A549 (cell line): ENCODE measurements around the gene HP. TPM values are rescaled to one million over a fixed set of nuclear protein-coding genes. Genes with fewer than 3 reads are reported as not detected.
"Not testable (repeated sequence)": the region's sequence is repeated elsewhere in the genome, so short reads cannot be mapped to it uniquely, and the experiment has no call there.

Experiments used
- ATAC-seq, 2 experiments: fragments of 200-7000 bp in 1 of 2; fragments of >200 bp in 1 of 2; cut with Nextera tagmentation in 1 of 2; cut with Tn5 transposase in 1 of 2; 3 replicates each; pipeline versions ENCODE4 v1.8.0 to v1.9.1; 2018 to 2020; ENCODE audit warnings: mild to moderate bottlenecking in 1 of 2, moderate library complexity in 1 of 2
- CTCF ChIA-PET: fragments of 300-600 bp; sonication (Branson Sonifier 250); formaldehyde crosslinking; extraction: SDS; loops from one replicate; lab custom pipeline; 2021; ENCODE audit warnings: antibody characterized with exemption, inconsistent platforms; lab: Yijun Ruan, JAX
- POLR2A ChIA-PET: fragments of 350-600 bp; formaldehyde crosslinking; extraction: SDS; loops from one replicate; lab custom pipeline; 2021; ENCODE audit warnings: antibody characterized with exemption, inconsistent platforms; lab: Yijun Ruan, JAX
- DNase-seq, 2 experiments: peaks; one replicate each; pipeline versions ENCODE4 v3.0.0 to v3.0.0-alpha.2; 2011 to 2016; ENCODE audit warnings: low read depth in 1 of 2, low spot score in 1 of 2
- FAIRE-seq: peaks from 2 replicates; lab custom pipeline; 2011; peaks lifted over from hg19 to GRCh38; lab: Jason Lieb, UNC
- H3K27ac ChIP-seq, 2 experiments: fragments of >200 bp; sonication (Bioruptor Twin); formaldehyde crosslinking; 3 replicates each; pipeline ENCODE4 v1.5.1; 2016 to 2017
- H3K4me1 ChIP-seq: fragments of >200 bp; sonication (Bioruptor Twin); formaldehyde crosslinking; 3 replicates; pipeline ENCODE4 v1.6.1; 2016
- H3K4me2 ChIP-seq: fragments of >200 bp; sonication (Bioruptor Twin); formaldehyde crosslinking; 3 replicates; pipeline ENCODE4 v1.6.1; 2016
- H3K4me3 ChIP-seq: fragments of >200 bp; sonication (Bioruptor Twin); formaldehyde crosslinking; 3 replicates; pipeline ENCODE4 v1.5.1; 2016
- H3K9me3 ChIP-seq: fragments of >200 bp; sonication (Bioruptor Twin); formaldehyde crosslinking; 3 replicates; pipeline ENCODE4 v1.6.1; 2016
- CBX2 ChIP-seq: fragments of 200-600 bp; sonication (generic); IDR thresholded peaks from 2 replicates; pipeline ENCODE4 v1.6.1; 2016; ENCODE audit warnings: low read depth, mild to moderate bottlenecking, borderline replicate concordance
- CHD2 ChIP-seq: fragments of 150-350 bp; IDR thresholded peaks from 2 replicates; pipeline ENCODE4 v1.6.1; 2014; ENCODE audit warnings: low read length; ENCODE audit not compliant: partially characterized antibody
- ESRRA ChIP-seq: fragments of 150-350 bp; IDR thresholded peaks from 2 replicates; pipeline ENCODE4 v1.6.1; 2014; ENCODE audit warnings: mild to moderate bottlenecking, low read length, borderline replicate concordance
- FOSB ChIP-seq: fragments of 250-450 bp; sonication (Bioruptor Pico); IDR thresholded peaks from 2 replicates; pipeline ENCODE4 v1.5.0; 2020; ENCODE audit warnings: mild to moderate bottlenecking, moderate library complexity
- GATA3 ChIP-seq: IDR thresholded peaks from 2 replicates; pipeline ENCODE4 v1.6.1; 2012; ENCODE audit warnings: borderline replicate concordance
- HMGXB4 ChIP-seq: fragments of 250-450 bp; sonication (Bioruptor Pico); IDR thresholded peaks from 2 replicates; pipeline ENCODE4 v1.5.0; 2021; ENCODE audit warnings: mild to moderate bottlenecking, moderate library complexity, borderline replicate concordance
- RCOR1 ChIP-seq: fragments of 150-350 bp; IDR thresholded peaks from 2 replicates; pipeline ENCODE4 v1.6.1; 2014; ENCODE audit warnings: antibody characterized with exemption, low read length, low read depth
- ZNF302 ChIP-seq: fragments of 250-450 bp; sonication (Bioruptor Pico); IDR thresholded peaks from 2 replicates; pipeline ENCODE4 v1.9.0; 2021; ENCODE audit warnings: inconsistent platforms, mild to moderate bottlenecking, moderate library complexity
- WGBS: methylation state at CpG from one replicate; pipeline ENCODE4 v1.1.6; 2017; ENCODE audit errors: missing lambda C conversion rate; 5-methylcytosine and 5-hydroxymethylcytosine counted together
- polyA plus RNA-seq, 4 experiments: library from polyadenylated mRNA; depleted of rRNA in 3 of 4; stranded (reverse); fragments of >200 nt; fragmentation: RNase III in 1 of 4; extraction: RNeasy Plus Mini Kit Qiagen cat#74134 plus additional on column Dnase treatment in 1 of 4; gene quantifications; 2 replicates in 3 of 4; 3 replicates in 1 of 4; pipeline ENCODE4 v1.2.3, GENCODE V29; 2011 to 2017

HP gene
- polyA plus RNA-seq, 2 of the 4 experiments (the other 2 are of a cell fraction), result 0.23 TPM; not detected in 1

GRCh38 chr16:72072514-72073342 lies 18.4 kb downstream of the HP start:
- ChIA-PET POLR2A (interaction anchor here (1.0 to 1.1 kb wide), 2 partner anchors 21 kb away, joined by 3 read pairs; partner anchors contain the start of genes DHX38 and TXNL4B), CTCF (interaction anchor here (0.5 to 3.7 kb wide), 4 partner anchors 10 to 1823 kb away, joined by 3 to 14 read pairs (median 3); partner anchors contain the start of gene HPR)
- DNase-seq, result no peak
- no peak overlapping the region for H3K27ac ChIP-seq
- no peak overlapping the region for H3K4me2 ChIP-seq
- no peak for FAIRE-seq
- WGBS, result 71% methylated on average over 12 of the region's 12 CpGs
- TF ChIP-seq FOSB (CRISPR knock-in tag), result no peak
- TF ChIP-seq CBX2, result no peak
- no peak for TF ChIP-seq RCOR1
- no peak for TF ChIP-seq ESRRA
- no peak for ATAC-seq
- no peak overlapping the region for H3K4me3 ChIP-seq
- no peaks in the 10 kb centered on the region for H3K9me3 ChIP-seq
- no peaks in the 10 kb centered on the region for H3K4me1 ChIP-seq

GRCh38 chr16:72073560-72074230 lies 19.4 kb downstream of the HP start:
- ATAC-seq (no peak), DNase-seq (no peak), FAIRE-seq (no peak)
- Histone ChIP-seq H3K4me1 (no peaks in the 10 kb centered on the region), H3K27ac (no peak overlapping the region), H3K9me3 (no peaks in the 10 kb centered on the region), H3K4me2 (no peak overlapping the region), H3K4me3 (no peak overlapping the region)
- ChIA-PET CTCF (interaction anchor here (0.5 to 3.7 kb wide), 3 partner anchors 10 to 1822 kb away, joined by 3 to 14 read pairs (median 3); partner anchors contain the start of gene HPR), POLR2A (interaction anchor here (1.0 kb wide), 1 partner anchor 20 kb away, joined by 3 read pairs; the partner anchor contains the start of genes DHX38 and TXNL4B)
- TF ChIP-seq ZNF302 (no peak), HMGXB4 (CRISPR knock-in tag) (no peak), CHD2 (no peak), GATA3 (no peak)
- TF ChIP-seq, all 56 proteins: peak for 0
- WGBS, result 72% methylated on average over 8 of the region's 8 CpGs

GRCh38 chr16:72075067-72075466 lies 20.8 kb downstream of the HP start:
- CTCF ChIA-PET, result interaction anchor here (0.6 to 1.1 kb wide), 2 partner anchors 8 to 1830 kb away, joined by 3 to 6 read pairs; no protein-coding TSS in a partner anchor
- WGBS, result 63% methylated on average over 3 of the region's 6 CpGs
- POLR2A ChIA-PET, result not testable (repeated sequence)

GRCh38 chr16:72076991-72077706 lies 22.8 kb downstream of the HP start:
- POLR2A ChIA-PET, result not testable (repeated sequence)
- CTCF ChIA-PET, result interaction anchor here (0.9 to 2.8 kb wide), 3 partner anchors 10 to 23 kb away, joined by 3 to 12 read pairs (median 4); partner anchors contain the start of gene TXNL4B
- WGBS, result 90% methylated on average over 3 of the region's 5 CpGs

More at GRCh38 chr16:72075067-72075466, 20.8 kb downstream of the HP start:
- H3K4me3 ChIP-seq, H3K9me3 ChIP-seq, ATAC-seq, H3K4me1 ChIP-seq, DNase-seq, H3K4me2 ChIP-seq, FAIRE-seq, H3K27ac ChIP-seq: not testable (repeated sequence)

More at GRCh38 chr16:72076991-72077706, 22.8 kb downstream of the HP start:
- not testable (repeated sequence) for H3K4me2 ChIP-seq, H3K27ac ChIP-seq, H3K4me1 ChIP-seq, DNase-seq, ATAC-seq, H3K9me3 ChIP-seq, H3K4me3 ChIP-seq, FAIRE-seq
